Colonic mucosa (tissue), 4 donors: ENCODE results near the gene BICDL2. TPM values are rescaled to one million over a fixed set of nuclear protein-coding genes. Genes with fewer than 3 reads are reported as not detected.

Experiments
- DNase-seq: peaks from one replicate; pipeline ENCODE4 v3.0.0-alpha.2; 2020
- H3K27ac ChIP-seq: fragments of 200-600 bp; one replicate; pipeline ENCODE4 v1.8.0; 2021
- H3K27me3 ChIP-seq: fragments of 200-600 bp; one replicate; pipeline ENCODE4 v1.8.0; 2021
- H3K36me3 ChIP-seq: fragments of 200-600 bp; one replicate; pipeline ENCODE4 v1.8.0; 2021
- H3K4me1 ChIP-seq: fragments of 200-600 bp; one replicate; pipeline ENCODE4 v1.8.0; 2021; ENCODE audit warnings: mild to moderate bottlenecking
- H3K4me3 ChIP-seq: fragments of 200-600 bp; one replicate; pipeline ENCODE4 v1.8.0; 2021
- H3K9ac ChIP-seq, 2 donors: one replicate each; pipeline ENCODE4 v1.7.0; 2013; ENCODE audit warnings: control low read depth in 2 of 2, low read depth in 2 of 2, low read length in 2 of 2
- H3K9me3 ChIP-seq: fragments of 200-600 bp; one replicate; pipeline ENCODE4 v1.8.0; 2021
- intact Hi-C: fragments of 100-400 bp; cut with DNase I; formaldehyde crosslinking; loops from one replicate; pipeline ENCODE4 v1.14.1; 2022
- total RNA-seq, 2 donors: library from RNA; stranded (reverse); fragmentation: NEBNext Ultra II Directional in 1 of 2; extraction: Animal tissue kit (Norgen Biotek cat#: 25700) in 1 of 2; gene quantifications; one replicate each; pipeline ENCODE4 v1.2.1, GENCODE V29; 2021
- TF ChIP-seq, protein P1 (sequence below): fragments of 200-600 bp; IDR thresholded peaks from one replicate; pipeline ENCODE4 v1.8.0; 2022; ENCODE audit warnings: antibody characterized with exemption, mild to moderate bottlenecking
- donor health status: healthy.
- donor health status: DM: no; HTN: no; CAD: no.
- donor health status: DM: no; HTN: no; CAD: no.

Gene BICDL2
- total RNA-seq, 2 donors from 2014 or later: 56.6 to 83.9 TPM

DNA sequence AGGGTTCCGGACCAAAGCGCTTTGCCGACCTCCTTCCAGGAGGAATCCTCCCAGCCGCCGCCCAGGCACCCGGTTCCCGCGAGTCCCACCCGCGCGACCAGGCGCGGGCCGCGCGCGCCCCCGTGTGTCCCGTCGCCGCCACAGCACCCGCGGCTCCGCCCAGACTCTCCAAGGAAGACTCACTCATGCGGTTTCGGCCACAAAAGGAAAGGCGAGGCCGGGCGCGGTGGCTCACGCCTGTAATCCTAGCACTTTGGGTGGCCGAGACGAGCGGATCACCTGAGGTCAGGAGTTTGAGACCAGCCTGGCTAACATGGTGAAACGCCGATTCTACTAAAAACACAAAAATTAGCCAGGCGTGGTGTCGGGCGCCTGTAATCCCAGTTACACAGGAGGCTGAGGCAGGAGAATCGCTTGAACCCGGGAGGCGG, 53.0 kb downstream of the BICDL2 start:
- Histone ChIP-seq H3K9ac (peak overlapping the region; percentile 26 to 50), H3K27me3 (no peaks in the 10 kb centered on the region), H3K4me1 (peaks cover 7% of the 10 kb centered on the region), H3K36me3 (no peaks in the 10 kb centered on the region), H3K9me3 (no peaks in the 10 kb centered on the region), H3K27ac (no peak overlapping the region), H3K4me3 (no peak overlapping the region)
- TF ChIP-seq, protein P1, sequence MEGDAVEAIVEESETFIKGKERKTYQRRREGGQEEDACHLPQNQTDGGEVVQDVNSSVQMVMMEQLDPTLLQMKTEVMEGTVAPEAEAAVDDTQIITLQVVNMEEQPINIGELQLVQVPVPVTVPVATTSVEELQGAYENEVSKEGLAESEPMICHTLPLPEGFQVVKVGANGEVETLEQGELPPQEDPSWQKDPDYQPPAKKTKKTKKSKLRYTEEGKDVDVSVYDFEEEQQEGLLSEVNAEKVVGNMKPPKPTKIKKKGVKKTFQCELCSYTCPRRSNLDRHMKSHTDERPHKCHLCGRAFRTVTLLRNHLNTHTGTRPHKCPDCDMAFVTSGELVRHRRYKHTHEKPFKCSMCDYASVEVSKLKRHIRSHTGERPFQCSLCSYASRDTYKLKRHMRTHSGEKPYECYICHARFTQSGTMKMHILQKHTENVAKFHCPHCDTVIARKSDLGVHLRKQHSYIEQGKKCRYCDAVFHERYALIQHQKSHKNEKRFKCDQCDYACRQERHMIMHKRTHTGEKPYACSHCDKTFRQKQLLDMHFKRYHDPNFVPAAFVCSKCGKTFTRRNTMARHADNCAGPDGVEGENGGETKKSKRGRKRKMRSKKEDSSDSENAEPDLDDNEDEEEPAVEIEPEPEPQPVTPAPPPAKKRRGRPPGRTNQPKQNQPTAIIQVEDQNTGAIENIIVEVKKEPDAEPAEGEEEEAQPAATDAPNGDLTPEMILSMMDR: peak; percentile 96
- intact Hi-C loops: no loop called here
- peak; percentile 89 for DNase-seq

DNA sequence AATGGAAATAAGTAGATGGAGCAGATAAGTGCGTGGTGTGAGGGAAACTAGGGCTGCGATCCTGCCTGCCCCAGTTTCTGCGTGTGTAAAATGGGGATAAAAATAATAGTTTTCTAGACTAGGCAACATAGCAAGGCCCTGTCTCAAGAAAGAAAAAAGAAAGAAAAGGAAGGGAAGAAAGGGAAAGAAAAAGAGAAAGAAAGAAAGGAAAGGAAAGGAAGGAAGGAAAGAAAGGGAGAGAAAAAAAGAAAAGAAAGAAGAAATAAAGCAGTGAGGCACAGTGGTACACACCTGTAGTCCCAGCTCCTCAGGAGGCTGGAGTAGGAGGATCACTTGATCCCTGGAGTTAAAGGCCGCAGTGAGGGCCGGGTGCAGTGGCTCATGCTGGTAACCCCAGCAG, 54.3 kb downstream of the BICDL2 start:
- Histone ChIP-seq H3K27me3 (no peaks in the 10 kb centered on the region), H3K9me3 (no peaks in the 10 kb centered on the region), H3K4me1 (peaks cover 7% of the 10 kb centered on the region), H3K9ac (no peak overlapping the region), H3K27ac (no peak overlapping the region), H3K4me3 (no peak overlapping the region), H3K36me3 (no peaks in the 10 kb centered on the region)
- no peak for DNase-seq
- TF ChIP-seq, protein P1: no peak
- intact Hi-C loops: no loop called here

DNA sequence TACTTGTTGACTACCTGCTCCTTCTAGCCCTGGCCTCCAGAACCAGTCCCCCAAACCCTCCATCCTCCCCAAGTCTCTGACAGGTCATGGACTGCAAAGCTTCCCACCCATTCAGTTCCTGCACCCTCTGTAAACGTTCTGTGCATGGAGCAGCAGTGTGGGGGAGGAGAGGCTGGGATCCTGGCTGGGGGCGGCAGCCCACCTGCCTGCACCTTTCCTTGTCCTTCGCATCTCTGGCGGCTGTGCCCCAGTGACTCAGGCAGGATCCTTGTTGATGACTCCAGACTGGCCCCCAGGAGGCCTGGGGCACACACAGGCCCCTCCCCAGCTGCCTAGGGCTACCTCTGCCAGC, 54.9 kb downstream of the BICDL2 start:
- no peaks in the 10 kb centered on the region for H3K36me3 ChIP-seq
- H3K4me1 ChIP-seq: peaks cover 7% of the 10 kb centered on the region
- H3K9ac ChIP-seq: no peak overlapping the region
- H3K9me3 ChIP-seq: no peaks in the 10 kb centered on the region
- H3K27me3 ChIP-seq: no peaks in the 10 kb centered on the region
- TF ChIP-seq, protein P1: no peak
- DNase-seq: no peak
- no peak overlapping the region for H3K4me3 ChIP-seq
- intact Hi-C loops: no loop called here
- H3K27ac ChIP-seq: no peak overlapping the region

DNA sequence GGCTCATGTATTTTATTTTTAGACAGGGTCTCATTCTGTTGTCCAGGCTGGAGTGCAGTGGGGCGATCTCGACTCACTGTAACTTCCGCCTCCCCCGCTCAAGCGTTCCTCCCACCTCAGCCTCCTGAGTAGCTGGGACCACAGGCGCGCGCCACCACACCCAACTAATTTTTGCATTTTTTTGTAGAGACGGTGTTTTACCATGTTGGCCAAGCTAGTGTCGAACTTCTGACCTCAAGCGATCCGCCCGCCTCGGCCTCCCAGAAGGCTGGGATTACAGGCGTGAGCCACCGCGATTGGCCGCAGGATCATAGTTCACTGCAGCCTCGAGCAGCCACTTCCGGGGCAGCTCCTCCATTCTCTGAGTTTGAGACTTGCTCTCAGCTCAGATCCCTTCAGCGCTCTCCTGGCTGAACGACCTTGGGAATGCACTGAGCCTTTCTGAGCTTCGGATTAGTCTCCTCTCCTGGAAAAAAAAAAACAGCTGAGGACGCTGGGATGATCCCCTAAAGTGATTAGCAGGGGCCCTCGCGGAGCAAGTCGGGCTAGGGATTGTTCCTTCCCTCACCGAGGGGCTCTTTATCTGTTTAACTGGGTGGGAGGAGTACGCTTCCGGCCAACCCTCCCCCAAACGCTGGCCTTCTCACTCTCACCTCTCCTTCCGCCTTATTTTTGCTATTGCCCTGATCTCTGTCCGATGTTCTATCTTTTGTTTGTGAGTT, 55.4 kb downstream of the BICDL2 start:
- no peaks in the 10 kb centered on the region for H3K9me3 ChIP-seq
- intact Hi-C loops: no loop called here
- TF ChIP-seq, protein P1: no peak
- peak overlapping the region; percentile 84 for H3K4me3 ChIP-seq
- H3K27ac ChIP-seq: no peak overlapping the region
- peak; percentile 40 for DNase-seq
- peaks cover 7% of the 10 kb centered on the region for H3K4me1 ChIP-seq
- H3K27me3 ChIP-seq: no peaks in the 10 kb centered on the region
- peak overlapping the region in 1 of 2 donors; percentile 90 for H3K9ac ChIP-seq
- H3K36me3 ChIP-seq: no peaks in the 10 kb centered on the region

DNA sequence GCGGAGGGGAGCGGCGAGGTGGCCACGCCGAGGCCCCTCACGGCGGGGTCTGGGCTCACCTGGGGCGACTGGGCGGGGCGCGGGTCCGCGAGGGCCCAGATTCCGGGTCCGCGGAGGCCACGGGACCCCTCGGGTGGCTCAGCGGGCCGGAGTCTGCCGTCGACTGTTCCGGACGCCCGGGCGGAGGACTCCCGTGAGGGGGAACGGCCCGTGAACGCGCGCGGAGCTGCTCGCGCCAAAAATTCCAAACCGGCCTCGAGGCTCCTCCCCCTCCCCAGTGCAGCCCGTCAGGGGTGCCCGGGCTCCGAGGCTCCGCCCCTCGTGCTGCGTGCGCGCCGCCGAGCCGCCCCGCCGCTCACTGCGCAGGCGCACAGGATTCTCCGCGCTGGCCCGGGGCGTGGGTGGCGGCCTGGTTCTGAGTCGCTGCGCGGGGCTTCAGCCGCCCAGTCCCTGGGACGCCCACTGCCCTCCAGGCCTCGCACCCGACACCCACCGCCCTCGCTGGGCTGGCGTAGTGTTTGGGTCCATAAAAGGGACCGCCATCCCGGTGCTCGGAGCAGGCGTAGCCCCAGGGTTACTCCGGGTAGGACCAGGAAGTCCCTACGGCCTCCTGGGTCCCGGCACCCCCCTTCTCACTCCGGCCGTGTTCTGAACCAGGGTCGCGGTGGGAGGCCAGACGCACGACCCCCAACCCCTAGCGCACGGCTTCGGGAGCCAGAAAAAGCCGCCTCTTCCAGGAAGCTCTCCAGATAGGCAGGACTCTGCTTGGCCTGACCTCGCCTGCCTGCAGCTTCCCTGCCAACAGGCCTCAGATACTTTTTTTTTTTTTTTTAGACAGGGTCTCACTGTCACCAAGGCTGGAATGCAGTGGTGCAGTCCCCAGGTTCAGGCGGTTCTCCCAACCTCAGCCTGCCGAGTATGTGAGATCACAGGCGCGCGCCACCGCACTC, 56.2 kb downstream of the BICDL2 start, which contains the start of gene PKMYT1:
TSS of gene PKMYT1 (minus strand) at position 220 of the 950 bp plus-strand sequence. CDS start 789 bp downstream, outside the sequence.
- H3K9me3 ChIP-seq: no peaks in the 10 kb centered on the region
- H3K27me3 ChIP-seq: no peaks in the 10 kb centered on the region
- H3K4me3 ChIP-seq: peak within 1 kb of the TSS; percentile 84
- intact Hi-C loops: no loop called here
- no peaks in the 10 kb centered on the region for H3K36me3 ChIP-seq
- H3K4me1 ChIP-seq: peaks cover 7% of the 10 kb centered on the region
- peak within 1 kb of the TSS; percentile 90 to 100 for H3K9ac ChIP-seq
- peak; percentile 93 for DNase-seq
- peak within 1 kb of the TSS; percentile 69 for H3K27ac ChIP-seq
- TF ChIP-seq, protein P1: no peak
